K562 (cell line): ENCODE results near the gene YPEL3. TPM values are rescaled to one million over a fixed set of nuclear protein-coding genes. Genes with fewer than 3 reads are reported as not detected.

Source experiments
- ATF1 ChIP-seq, 2 experiments: fragments of 450-650 bp in 1 of 2; IDR thresholded peaks; 2 replicates each; pipeline ENCODE4 v1.6.1; 2016; ENCODE audit warnings: missing compliant biosample characterization in 1 of 2, missing genetic modification characterization in 1 of 2
- CCAR2 ChIP-seq: fragments of 200-400 bp; formaldehyde crosslinking; IDR thresholded peaks from 2 replicates; pipeline ENCODE4 v1.6.1; 2017; ENCODE audit warnings: mild to moderate bottlenecking, low read depth, low read length
- RBFOX2 ChIP-seq: fragments of 200-400 bp; formaldehyde crosslinking; IDR thresholded peaks from 2 replicates; pipeline ENCODE4 v1.6.1; 2017; ENCODE audit warnings: low read depth, mild to moderate bottlenecking, low read length, moderate library complexity
- TCFL5 ChIP-seq: fragments of 250-450 bp; sonication (Bioruptor Pico); conservative IDR thresholded peaks from 2 replicates; pipeline ENCODE4 v1.6.1; 2021; ENCODE audit warnings: mild to moderate bottlenecking, moderate library complexity, matching md5 sums
- TEAD1 ChIP-seq, 2 experiments: fragments of 450-650 bp in 1 of 2; sonication (generic) in 1 of 2; formaldehyde crosslinking; IDR thresholded peaks; 2 replicates each; pipeline versions ENCODE4 v1.4.0 to v1.8.0; 2020 to 2022; ENCODE audit warnings: mild to moderate bottlenecking in 2 of 2, missing genetic modification reagents in 1 of 2
- YY1 ChIP-seq, 3 experiments: IDR thresholded peaks; 2 replicates each; pipeline ENCODE4 v1.6.1; 2011; ENCODE audit warnings: low read length in 2 of 3, mild to moderate bottlenecking in 2 of 3, moderate library complexity in 2 of 3, borderline replicate concordance in 1 of 3, control low read depth in 1 of 3, low read depth in 1 of 3; ENCODE audit not compliant: insufficient read depth in 3 of 3, insufficient replicate concordance in 2 of 3, control insufficient read depth in 1 of 3, insufficient read length in 1 of 3; ENCODE audit errors: extremely low read depth in 1 of 3
- ZKSCAN3 ChIP-seq: fragments of 250-450 bp; sonication (Bioruptor Pico); IDR thresholded peaks from 2 replicates; pipeline ENCODE4 v1.4.0; 2020
- ZNF24 ChIP-seq: fragments of 450-650 bp; IDR thresholded peaks from 2 replicates; pipeline ENCODE4 v1.6.1; 2016
- ZSCAN32 ChIP-seq: fragments of 450-650 bp; formaldehyde crosslinking; IDR thresholded peaks from 2 replicates; pipeline ENCODE4 v1.4.0; 2020; ENCODE audit warnings: mild to moderate bottlenecking, moderate library complexity
- polyA plus RNA-seq, 8 experiments: library from polyadenylated mRNA; depleted of rRNA in 4 of 8; stranded (reverse) in 5 of 8; unstranded in 3 of 8; fragments of >200 nt; fragmentation: Nextera tagmentation in 2 of 8; fragmentation: Illumina TruSeq in 1 of 8; extraction: Ambion mirVana in 2 of 8; extraction: Trizol in 1 of 8; gene quantifications; 2 replicates each; pipeline versions ENCODE4 v1.2.1 to v1.2.3, GENCODE V29; 2011 to 2014; ENCODE audit warnings: inconsistent platforms in 1 of 8, missing spikeins in 1 of 8
- total RNA-seq, 7 experiments: library from RNA; depleted of rRNA in 6 of 7; stranded (reverse); fragments of >200 nt in 6 of 7; fragmentation: Illumina TruSeq in 2 of 7; extraction: Trizol in 2 of 7; gene quantifications; 2 replicates each; pipeline versions ENCODE4 v1.2.1 to v1.2.3, GENCODE V29; 2011 to 2021; ENCODE audit warnings: low replicate concordance in 1 of 7
- TF ChIP-seq, protein P1 (sequence below): sonication (generic); IDR thresholded peaks from 2 replicates; pipeline ENCODE4 v1.6.1; 2016
- TF ChIP-seq, protein P2 (sequence below): fragments of 450-650 bp; IDR thresholded peaks from 2 replicates; pipeline ENCODE4 v1.6.1; 2014; ENCODE audit warnings: low read depth, mild to moderate bottlenecking, moderate library complexity, borderline replicate concordance
- TF ChIP-seq, protein P3 (sequence below): sonication (generic); formaldehyde crosslinking; IDR thresholded peaks from 2 replicates; pipeline ENCODE4 v1.4.0; 2020; ENCODE audit warnings: mild to moderate bottlenecking, missing genetic modification reagents
- TF ChIP-seq, protein P4 (sequence below), 2 experiments: fragments of 450-650 bp; formaldehyde crosslinking in 1 of 2; IDR thresholded peaks; 2 replicates each; pipeline versions ENCODE4 v1.4.0 to v1.6.1; 2014 to 2020; ENCODE audit warnings: mild to moderate bottlenecking in 2 of 2, borderline replicate concordance in 1 of 2, low read depth in 1 of 2

Gene YPEL3
- total and polyA plus RNA-seq, 9 of the 15 experiments (the other 6 are each of a cell fraction or from before 2014, with no cell fraction given) = 0.41 to 15.0 (median 2.9) TPM

DNA sequence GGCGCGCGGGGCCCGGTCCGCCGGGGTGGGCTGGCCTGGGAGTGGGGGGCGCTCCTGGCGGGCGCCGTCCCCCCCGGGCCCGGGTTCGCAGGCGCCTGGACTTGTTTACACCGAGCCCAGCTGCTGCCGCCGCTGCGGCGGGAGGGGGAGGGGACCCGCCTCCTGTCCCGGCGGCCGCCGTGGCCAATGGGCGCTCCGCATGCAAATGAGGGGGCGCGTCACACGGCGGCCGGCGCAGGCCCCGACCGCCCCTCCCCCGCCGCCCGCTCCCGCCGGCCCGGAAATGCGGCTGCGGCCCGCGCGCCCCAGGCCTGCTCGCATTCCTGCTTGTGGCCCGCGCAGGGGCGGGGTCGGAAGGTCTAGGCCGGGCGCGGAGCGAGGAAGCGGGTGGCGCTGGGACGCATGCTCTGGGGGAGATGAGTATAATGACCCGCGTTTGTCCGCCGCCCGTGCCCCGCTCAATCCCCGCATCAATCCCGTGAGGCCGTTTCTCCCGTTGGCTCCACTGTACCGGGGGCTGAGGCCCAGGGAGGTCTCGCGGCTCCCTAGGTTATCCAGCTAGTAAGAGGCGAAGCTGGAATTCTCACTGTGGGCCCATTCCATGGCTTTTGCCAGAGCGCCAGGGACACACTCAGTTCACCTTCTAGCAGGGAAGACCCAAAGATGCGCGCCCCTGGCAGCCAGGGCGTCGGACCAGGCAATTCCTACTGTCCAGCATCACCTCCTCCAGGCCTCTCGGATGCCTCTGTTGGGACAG, at the start of gene YPEL3 (continued):
- TF ChIP-seq CCAR2 (no peak), ATF1 (CRISPR knock-in tag; IDR thresholded peaks at IDR 0.05) (no peak), ATF1 (tag; IDR thresholded peaks at IDR 0.05) (peak; percentile 29; the same call in 1 of the 2 replicates), RBFOX2 (peak; percentile 80), TCFL5 (no peak), ZSCAN32 (no peak), YY1 (IDR thresholded peaks at IDR 0.05; ENCODE audit: borderline replicate concordance in 1 of 3, control insufficient read depth in 1 of 3, extremely low read depth in 1 of 3, insufficient read depth in 3 of 3, insufficient read length in 1 of 3, insufficient replicate concordance in 2 of 3, low read depth in 1 of 3, low read length in 2 of 3) (peak in 1 of 3 experiments; percentile 18), TEAD1 (CRISPR knock-in tag; IDR thresholded peaks at IDR 0.05) (peak; percentile 33 to 97; a peak in 3 of 4 replicates), ZNF24 (no peak), ZKSCAN3 (CRISPR knock-in tag) (no peak)
- TF ChIP-seq, protein P1, sequence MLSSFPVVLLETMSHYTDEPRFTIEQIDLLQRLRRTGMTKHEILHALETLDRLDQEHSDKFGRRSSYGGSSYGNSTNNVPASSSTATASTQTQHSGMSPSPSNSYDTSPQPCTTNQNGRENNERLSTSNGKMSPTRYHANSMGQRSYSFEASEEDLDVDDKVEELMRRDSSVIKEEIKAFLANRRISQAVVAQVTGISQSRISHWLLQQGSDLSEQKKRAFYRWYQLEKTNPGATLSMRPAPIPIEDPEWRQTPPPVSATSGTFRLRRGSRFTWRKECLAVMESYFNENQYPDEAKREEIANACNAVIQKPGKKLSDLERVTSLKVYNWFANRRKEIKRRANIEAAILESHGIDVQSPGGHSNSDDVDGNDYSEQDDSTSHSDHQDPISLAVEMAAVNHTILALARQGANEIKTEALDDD = no peak
- TF ChIP-seq, protein P2, sequence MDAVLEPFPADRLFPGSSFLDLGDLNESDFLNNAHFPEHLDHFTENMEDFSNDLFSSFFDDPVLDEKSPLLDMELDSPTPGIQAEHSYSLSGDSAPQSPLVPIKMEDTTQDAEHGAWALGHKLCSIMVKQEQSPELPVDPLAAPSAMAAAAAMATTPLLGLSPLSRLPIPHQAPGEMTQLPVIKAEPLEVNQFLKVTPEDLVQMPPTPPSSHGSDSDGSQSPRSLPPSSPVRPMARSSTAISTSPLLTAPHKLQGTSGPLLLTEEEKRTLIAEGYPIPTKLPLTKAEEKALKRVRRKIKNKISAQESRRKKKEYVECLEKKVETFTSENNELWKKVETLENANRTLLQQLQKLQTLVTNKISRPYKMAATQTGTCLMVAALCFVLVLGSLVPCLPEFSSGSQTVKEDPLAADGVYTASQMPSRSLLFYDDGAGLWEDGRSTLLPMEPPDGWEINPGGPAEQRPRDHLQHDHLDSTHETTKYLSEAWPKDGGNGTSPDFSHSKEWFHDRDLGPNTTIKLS = peak; percentile 40; the same call in 1 of the 2 replicates
- TF ChIP-seq, protein P3, sequence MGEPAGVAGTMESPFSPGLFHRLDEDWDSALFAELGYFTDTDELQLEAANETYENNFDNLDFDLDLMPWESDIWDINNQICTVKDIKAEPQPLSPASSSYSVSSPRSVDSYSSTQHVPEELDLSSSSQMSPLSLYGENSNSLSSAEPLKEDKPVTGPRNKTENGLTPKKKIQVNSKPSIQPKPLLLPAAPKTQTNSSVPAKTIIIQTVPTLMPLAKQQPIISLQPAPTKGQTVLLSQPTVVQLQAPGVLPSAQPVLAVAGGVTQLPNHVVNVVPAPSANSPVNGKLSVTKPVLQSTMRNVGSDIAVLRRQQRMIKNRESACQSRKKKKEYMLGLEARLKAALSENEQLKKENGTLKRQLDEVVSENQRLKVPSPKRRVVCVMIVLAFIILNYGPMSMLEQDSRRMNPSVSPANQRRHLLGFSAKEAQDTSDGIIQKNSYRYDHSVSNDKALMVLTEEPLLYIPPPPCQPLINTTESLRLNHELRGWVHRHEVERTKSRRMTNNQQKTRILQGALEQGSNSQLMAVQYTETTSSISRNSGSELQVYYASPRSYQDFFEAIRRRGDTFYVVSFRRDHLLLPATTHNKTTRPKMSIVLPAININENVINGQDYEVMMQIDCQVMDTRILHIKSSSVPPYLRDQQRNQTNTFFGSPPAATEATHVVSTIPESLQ = no peak
- TF ChIP-seq, protein P4, sequence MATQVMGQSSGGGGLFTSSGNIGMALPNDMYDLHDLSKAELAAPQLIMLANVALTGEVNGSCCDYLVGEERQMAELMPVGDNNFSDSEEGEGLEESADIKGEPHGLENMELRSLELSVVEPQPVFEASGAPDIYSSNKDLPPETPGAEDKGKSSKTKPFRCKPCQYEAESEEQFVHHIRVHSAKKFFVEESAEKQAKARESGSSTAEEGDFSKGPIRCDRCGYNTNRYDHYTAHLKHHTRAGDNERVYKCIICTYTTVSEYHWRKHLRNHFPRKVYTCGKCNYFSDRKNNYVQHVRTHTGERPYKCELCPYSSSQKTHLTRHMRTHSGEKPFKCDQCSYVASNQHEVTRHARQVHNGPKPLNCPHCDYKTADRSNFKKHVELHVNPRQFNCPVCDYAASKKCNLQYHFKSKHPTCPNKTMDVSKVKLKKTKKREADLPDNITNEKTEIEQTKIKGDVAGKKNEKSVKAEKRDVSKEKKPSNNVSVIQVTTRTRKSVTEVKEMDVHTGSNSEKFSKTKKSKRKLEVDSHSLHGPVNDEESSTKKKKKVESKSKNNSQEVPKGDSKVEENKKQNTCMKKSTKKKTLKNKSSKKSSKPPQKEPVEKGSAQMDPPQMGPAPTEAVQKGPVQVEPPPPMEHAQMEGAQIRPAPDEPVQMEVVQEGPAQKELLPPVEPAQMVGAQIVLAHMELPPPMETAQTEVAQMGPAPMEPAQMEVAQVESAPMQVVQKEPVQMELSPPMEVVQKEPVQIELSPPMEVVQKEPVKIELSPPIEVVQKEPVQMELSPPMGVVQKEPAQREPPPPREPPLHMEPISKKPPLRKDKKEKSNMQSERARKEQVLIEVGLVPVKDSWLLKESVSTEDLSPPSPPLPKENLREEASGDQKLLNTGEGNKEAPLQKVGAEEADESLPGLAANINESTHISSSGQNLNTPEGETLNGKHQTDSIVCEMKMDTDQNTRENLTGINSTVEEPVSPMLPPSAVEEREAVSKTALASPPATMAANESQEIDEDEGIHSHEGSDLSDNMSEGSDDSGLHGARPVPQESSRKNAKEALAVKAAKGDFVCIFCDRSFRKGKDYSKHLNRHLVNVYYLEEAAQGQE (IDR thresholded peaks at IDR 0.05; ENCODE audit: borderline replicate concordance) = no peak
- TF ChIP-seq, protein P4 (CRISPR knock-in tag; IDR thresholded peaks at IDR 0.05; ENCODE audit: low read depth) = 0 out of 2 replicates have a peak, but pooled peaks have one; percentile 65
